C4-2B (cell line): ENCODE measurements around the gene STK17A.
"Not testable (repeated sequence)": the region's sequence is repeated elsewhere in the genome, so short reads cannot be mapped to it uniquely, and the experiment has no call there.

Experiments used
- CTCF ChIP-seq: fragments of 450-650 bp; conservative IDR thresholded peaks from 2 replicates; pipeline ENCODE4 v1.5.1; 2017; ENCODE audit warnings: mild to moderate bottlenecking
- ZFX ChIP-seq: fragments of 450-650 bp; IDR thresholded peaks from 2 replicates; pipeline ENCODE4 v1.6.1; 2017

- TF ChIP-seq CTCF, ZFX: not testable (repeated sequence)
Observed at GRCh38 chr7:43584733-43585132, 1.8 kb downstream of the STK17A start.
